Stimulated activated CD4-positive, alpha-beta T cell treated with anti-CD3 and anti-CD28 coated beads, Interleukin-2, amount 100 ng/mL, for 24 hours (primary cell): Measurements from ENCODE around the gene THTPA.
"Not testable (repeated sequence)": the region's sequence is repeated elsewhere in the genome, so short reads cannot be mapped to it uniquely, and the experiment has no call there.

Source experiments
- DNase-seq, 2 donors: peaks; one replicate each; pipeline ENCODE4 v3.0.0-alpha.2; 2020

The THTPA gene

GRCh38 chr14:23584527-23585203, 28.6 kb downstream of the THTPA start:
- not testable (repeated sequence) for DNase-seq

GRCh38 chr14:23588884-23589598, 33.0 kb downstream of the THTPA start:
- peak; percentile 83 to 85 for DNase-seq

GRCh38 chr14:23589606-23590005, 33.5 kb downstream of the THTPA start:
- no peak for DNase-seq

GRCh38 chr14:23590198-23590597, 34.1 kb downstream of the THTPA start:
- no peak for DNase-seq

- not testable (repeated sequence) for DNase-seq
These were observed 38.1 kb downstream of the THTPA start for GRCh38 chr14:23594191-23594590.

GRCh38 chr14:23600322-23600707, 44.2 kb downstream of the THTPA start:
- DNase-seq = no peak

GRCh38 chr14:23600806-23601205, 44.7 kb downstream of the THTPA start:
- DNase-seq = no peak

- DNase-seq = no peak
These were observed 45.4 kb downstream of the THTPA start for GRCh38 chr14:23601424-23601823.

GRCh38 chr14:23601845-23602180, 45.7 kb downstream of the THTPA start:
- no peak for DNase-seq

GRCh38 chr14:23602181-23603095, 46.4 kb downstream of the THTPA start:
- DNase-seq = no peak

GRCh38 chr14:23603103-23603502, 47.0 kb downstream of the THTPA start:
- DNase-seq = no peak

GRCh38 chr14:23604148-23604547, 48.1 kb downstream of the THTPA start:
- DNase-seq = no peak

GRCh38 chr14:23604675-23605170, 48.7 kb downstream of the THTPA start:
- DNase-seq = no peak

GRCh38 chr14:23605931-23606585, 50.0 kb downstream of the THTPA start:
- peak in 1 of 2 donors; percentile 12 for DNase-seq

GRCh38 chr14:23608454-23608853, 52.4 kb downstream of the THTPA start:
- DNase-seq = no peak

GRCh38 chr14:23609001-23609400, 52.9 kb downstream of the THTPA start:
- no peak for DNase-seq

GRCh38 chr14:23609411-23610089, 53.5 kb downstream of the THTPA start:
- not testable (repeated sequence) for DNase-seq
